Activated CD4-positive, alpha-beta T cell treated with anti-CD3 and anti-CD28 coated beads, Interleukin-2, amount 50 U/mL, for 48 hours (primary cell): Measurements from ENCODE around the gene PSMB11.

Source experiments
- DNase-seq, 2 experiments: peaks; one replicate each; pipeline ENCODE4 v3.0.0-alpha.2; 2020

Gene PSMB11

GRCh38 chr14:23015618-23016017 is 26.4 kb upstream of the PSMB11 start:
- DNase-seq = no peak

GRCh38 chr14:23017091-23017490 is 24.9 kb upstream of the PSMB11 start:
- no peak for DNase-seq

DNA sequence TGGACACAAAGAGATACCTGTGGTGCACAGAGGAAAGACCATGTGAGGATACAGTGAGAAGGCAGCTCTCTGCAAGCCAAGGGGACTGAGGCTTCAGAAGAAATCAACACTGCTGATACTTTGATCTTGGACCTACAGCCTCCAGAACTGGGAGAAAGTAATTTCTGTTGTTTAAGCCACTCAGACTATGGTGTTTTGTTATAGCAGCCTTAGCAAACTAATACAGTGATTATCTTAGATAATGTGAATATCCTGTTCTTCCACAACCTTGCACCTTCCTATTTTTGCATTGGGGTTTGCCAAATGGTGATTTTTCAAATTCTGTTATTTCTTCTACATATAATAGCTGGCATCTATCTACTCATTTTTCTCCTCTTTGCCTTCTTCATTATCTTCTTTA is 23.9 kb upstream of the PSMB11 start:
- no peak for DNase-seq

DNA sequence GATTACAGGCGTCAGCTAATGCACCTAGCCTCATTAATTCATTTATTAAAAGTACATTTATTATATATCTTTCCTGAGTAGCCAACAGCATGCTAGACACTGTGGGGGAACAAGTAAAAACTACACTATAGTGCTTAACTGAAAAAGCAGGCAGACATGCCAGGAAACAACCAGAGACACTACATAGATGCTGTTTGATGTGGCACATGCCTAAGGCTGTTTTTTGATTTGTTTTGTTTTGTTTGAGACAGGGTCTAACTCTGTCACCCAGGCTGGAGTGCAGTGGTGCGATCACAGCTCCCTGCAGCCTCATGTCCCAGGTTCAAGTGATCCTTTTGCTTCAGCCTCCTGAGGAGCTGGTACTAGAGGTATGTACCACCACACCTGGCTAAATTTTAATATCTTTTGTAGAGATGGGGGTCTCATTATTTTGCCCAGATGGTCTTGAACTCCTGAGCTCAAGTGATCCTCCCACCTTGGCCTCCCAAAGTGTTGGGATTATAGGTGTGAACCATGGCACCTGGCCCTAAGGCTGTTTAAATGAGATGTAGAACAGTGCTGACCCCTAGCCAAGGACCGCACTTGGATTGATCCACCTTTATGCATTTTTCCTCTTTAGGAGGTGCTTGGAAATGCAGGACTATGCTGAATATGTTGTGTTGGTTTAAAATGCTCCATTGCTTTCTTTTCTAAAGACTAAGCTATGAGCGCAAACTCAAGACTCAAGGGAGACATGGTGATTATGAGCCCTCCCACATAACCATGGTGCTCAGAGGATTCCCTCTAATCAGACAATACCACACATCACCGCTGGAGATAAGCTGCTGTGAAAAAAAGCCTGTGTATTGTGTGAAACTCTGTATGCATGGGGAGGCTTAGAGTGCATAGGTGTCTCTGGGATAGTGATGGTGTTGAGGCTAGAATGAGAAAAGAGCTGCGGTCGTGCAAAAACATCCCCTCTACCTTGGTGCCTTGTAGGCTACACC is 21.6 kb upstream of the PSMB11 start:
- DNase-seq = no peak

DNA sequence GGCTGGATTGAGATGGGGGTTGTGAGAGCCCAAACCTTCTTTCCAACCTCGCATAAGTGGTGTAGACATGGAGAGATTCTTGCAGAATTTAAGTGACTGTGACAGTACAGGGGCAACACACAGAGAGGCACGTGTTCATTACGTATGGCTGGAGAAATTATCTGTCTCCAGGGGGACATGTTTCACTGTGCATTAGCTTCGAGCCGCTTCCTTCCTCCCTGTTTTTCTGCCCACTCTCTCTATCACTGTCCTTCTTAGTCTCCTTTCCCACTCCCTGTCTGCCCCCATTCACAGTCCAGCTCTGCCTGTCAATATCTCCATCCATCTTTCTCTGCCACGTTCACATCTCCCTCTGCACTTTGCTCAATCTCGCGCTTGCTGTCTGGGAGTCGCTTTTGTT is 20.6 kb upstream of the PSMB11 start:
- DNase-seq = no peak

DNA sequence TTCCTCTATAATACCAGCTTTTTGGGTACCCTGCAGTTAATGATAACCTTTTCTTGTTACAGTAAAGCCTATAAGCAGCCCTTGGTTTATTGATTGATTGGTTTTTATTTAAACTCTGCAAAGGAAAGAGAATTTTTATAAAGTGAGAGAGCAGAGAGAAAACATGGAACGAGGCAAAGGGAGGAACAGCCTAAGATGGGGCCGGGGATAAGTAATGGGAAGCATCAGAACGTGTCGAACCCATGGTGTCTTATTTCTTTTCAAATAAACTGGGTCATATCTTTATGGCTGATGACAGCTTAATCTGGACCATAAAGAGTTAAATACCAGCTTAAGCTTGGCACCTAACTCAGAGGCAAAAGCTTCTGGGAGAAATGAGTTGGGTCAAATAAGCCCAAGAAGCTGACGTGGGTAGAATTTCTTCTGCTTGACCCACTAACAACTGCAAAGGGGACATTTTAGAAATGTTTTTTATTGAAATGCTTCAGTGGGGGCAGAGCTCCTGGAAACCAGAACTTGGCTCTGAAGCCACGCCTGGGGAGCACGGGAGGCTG is 20.0 kb upstream of the PSMB11 start:
- no peak for DNase-seq

- DNase-seq = no peak
Measured at GRCh38 chr14:23023022-23023794, 18.8 kb upstream of the PSMB11 start.

DNA sequence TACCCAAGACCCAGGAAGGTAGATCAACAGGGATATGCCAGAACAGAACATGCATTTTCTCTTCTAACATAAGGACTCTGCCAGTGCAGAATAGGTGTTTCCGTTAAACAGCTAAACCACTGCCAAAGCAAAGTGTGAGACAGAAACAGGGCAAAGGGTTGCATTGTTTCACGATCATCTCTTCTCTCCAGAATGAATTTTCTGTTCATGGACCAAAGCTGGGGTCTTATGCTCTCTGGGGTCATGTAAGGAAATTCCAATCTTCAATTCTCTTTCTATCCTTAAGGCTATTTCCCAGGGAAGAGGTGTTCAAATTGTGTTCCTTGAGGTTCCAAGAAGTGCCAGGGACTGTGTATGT is 18.2 kb upstream of the PSMB11 start:
- no peak for DNase-seq

GRCh38 chr14:23024612-23025075 is 17.4 kb upstream of the PSMB11 start:
- DNase-seq = no peak

- DNase-seq = peak in 1 of 2 experiments; percentile 28
Measured at GRCh38 chr14:23025151-23025814, 16.7 kb upstream of the PSMB11 start.

DNA sequence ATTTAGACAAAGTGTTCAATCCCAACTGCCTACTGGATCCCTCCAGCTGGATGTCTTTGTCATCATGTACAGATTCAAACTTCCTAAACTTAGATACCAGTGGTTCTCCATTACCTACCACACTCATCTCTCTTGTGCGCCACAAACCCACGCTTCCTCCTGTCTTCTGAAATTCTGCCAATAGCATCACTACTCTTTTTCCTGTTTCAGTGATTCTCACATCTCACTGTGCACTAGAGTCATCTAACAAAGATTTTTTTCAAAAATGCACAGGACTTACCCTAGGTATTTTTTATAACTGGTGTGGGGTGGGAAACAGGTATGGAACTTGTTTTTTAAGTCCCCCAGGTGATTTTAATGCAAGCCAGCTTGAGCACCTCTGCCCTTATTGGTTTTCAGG is 13.2 kb upstream of the PSMB11 start:
- peak in 1 of 2 experiments; percentile 25 for DNase-seq

GRCh38 chr14:23030936-23031335 is 11.1 kb upstream of the PSMB11 start:
- no peak for DNase-seq

- no peak for DNase-seq
Measured at GRCh38 chr14:23033251-23033727, 8.7 kb upstream of the PSMB11 start.

DNA sequence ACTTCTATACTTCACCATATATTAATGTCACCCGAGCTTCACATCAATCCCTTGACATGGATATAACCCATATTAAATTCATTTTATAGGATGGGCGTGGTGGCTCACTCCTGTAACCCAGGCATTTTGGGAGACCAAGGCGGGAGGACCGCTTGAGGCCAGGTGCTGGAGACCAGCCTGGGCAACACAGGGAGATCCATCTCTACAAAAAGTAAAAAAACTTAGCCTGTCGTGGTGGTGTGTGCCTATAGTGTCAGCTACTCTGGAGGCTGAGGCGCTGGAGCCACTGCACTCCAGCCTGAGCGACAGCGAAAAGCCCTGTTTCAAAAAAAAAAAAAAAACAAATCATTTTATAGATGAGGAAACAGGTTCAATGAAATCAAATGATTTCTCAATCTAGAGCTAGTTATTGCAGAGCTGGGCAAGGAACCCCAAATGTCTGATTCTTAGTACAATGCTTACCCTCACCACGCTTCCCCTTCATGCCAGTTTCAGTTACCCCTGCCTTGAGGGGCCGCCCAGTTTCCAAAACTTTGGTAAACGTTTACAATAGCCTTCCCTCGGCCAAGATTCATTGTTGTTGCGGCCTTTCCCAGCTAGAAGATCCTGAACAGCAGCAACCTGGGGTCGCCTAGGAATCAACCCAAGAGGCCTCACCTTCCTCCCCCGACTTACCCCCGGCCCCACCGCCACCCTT is 8.1 kb upstream of the PSMB11 start:
- no peak for DNase-seq

DNA sequence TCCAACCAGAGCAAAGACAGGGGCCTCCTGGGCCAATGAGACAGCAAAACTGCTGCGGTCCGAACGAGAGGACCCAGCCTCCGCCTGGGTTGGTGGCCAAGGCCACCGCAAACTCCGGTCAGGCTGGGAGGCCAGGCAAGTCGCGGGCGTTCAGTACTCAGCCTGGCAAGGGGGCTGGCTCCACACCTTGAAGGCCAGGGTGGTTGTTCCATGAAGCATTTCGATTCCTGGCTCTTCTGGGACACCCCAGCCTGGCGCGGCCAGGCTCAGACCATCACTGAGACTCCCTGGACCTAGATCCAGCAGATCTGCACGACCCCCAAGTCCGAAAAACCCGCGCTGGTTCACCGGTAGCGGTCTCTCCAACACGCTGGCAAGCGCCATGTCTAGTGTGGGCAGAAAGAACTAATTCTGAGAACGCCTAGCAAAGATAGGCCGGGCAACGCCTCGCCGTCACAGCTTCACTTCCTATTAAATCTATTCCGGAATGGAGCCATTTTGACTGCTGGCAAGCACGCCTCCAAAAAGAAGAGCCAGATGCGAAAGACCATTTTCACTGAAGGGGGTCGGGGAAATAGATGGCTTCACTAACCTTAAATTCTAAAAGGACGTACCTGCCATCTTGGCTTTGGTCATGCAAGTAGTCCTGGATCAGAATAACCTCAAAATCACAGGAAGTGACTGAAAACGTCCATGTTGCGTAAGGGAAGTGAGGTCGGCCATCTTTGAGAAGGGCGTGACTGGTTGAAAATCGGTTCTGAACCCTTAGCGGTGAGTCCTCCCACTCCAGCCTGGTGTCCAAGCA is 7.3 kb upstream of the PSMB11 start, which contains the start of gene PSMB5:
TSS of gene PSMB5 (minus strand) at position 403 of the 805 bp plus-strand sequence. CDS start at position 384, 19 bp downstream.
- DNase-seq = peak; percentile 85 to 90

DNA sequence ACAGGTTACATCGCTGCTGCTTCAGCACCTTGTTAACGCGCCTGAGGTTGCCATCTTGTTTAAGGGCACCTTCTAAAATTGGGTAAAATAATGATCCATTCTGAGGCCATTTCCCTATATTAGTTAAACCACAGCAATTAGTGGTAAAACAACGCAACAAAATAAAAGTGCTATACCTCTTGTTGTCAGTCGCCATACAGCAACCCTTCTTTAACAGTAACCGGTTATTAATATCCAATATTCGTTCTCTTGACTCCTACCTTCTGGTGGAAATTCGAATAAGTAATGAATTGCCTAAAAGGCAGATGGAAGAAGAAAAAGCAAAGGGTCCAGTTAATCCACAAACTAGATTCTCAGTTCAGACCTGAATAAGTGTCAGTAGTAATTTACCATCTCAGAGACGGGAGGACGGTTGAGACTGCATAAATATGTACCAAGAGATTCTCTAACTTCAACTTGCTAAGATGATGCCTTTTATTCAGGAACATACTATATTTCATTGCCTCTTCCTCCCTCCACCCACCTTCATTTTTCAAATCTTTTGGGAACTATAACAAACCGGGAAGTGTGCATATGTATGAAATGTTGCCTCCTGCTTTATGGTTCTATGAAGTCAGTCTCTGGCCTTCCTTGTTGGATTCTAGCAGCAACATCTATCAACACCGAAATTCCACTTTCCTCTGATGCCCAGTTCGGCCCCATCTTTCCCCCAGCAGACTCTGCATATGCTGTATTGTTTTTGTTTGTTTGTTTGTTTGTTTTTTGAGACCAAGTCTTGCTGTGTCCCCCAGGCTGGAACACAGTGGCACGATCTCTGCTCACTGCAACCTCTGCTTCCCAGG is 6.5 kb upstream of the PSMB11 start:
- DNase-seq = no peak

- DNase-seq = no peak
Measured at GRCh38 chr14:23040100-23040499, 1.9 kb upstream of the PSMB11 start.

DNA sequence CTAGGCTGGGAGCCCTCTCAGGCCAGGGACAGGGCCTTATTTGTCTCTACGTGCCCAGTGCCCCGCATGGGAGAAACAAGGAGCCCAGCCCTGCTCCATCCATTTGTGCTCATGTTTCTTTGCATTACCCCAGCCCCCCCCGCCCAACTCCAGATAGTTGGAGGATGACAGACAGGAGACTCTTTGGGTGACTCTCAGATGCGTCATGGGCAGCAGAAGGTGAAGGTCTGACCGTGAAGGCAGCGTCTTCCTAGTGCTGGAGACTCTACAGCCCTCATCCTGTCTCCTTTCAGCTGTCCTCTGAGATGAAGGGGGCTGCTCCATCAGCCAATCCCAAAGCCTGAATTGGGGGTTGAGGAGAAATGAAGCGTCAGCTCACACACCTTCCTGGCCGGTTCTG is 283 bp upstream of the PSMB11 start:
- no peak for DNase-seq

- no peak for DNase-seq
Measured at GRCh38 chr14:23043145-23043544, 1.1 kb downstream of the PSMB11 start.

DNA sequence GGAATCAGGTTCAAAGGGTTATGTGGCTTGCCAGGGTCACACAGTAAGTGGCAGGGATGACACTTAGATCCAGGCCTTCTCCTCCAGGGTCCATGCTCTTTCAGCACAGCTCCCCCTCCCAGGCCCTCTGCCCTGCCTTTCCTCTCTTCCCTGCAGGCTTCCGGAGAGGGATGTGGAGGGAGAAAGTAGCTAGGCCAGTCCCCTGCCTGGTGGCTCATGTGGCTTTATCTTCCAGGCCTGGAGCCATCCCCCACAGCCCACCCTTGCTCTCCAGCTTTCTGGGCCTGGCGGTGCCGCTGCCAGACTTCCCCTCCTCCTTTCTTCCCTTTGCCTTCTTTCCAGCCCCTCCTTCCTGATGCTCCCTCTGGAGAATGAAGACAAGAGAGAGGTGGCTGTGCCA is 1.7 kb downstream of the PSMB11 start:
- no peak for DNase-seq
